ENCODE measurements around the gene TWIST2.

Gene TWIST2

DNA sequence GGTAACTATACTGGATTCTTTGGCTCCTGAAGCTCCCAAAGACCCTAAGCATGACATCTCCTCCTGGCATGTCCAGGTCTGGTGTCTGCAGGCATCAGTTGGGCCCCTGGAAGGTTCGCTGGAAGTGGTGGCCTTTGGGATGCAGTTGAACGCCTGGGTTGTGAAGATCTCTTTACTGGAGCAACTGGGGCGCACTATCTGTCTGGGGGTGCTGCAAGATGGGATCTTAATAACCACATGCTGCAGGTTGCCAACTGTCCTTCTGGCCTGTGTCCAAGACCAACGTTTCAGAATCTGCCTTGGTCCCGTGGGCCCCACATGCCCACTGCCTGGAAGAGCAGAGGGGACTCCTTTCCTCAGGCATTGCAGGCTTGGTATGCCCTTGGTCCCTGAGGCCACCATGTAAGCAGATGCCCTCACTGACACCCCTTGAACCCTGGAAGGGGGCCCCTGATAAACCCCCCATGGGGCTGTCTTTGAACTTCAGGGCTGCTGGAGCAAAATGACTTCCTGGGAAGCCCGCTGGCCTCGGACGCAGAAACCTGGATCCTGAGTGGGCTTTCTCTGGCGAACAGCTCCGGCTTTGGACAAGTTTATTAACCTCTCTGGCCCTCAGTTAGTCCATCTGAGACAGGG, 101.9 kb downstream of the TWIST2 start:
- in situ Hi-C loops (cut with HindIII; ENCODE audit: low sequenced_read_pairs): no loop called here

DNA sequence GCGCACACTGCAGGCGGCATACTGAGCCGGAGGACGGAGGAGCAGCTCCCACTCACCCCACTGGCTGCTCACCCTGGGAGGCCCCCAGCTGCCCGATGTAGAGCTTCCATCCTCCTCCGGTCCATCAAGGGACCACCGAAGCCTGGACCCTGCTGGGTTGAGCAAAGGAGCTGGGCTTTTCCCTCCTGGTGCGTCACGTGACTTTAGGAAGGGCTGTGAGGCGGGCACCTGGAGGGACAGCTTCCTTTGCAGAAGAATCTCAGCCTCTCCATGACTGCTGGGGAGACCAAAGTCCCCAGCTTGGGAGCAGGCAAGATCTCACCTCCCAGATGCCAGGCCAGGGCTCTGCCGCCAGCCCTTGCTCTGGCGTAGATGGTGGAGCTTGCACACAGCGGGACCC, 102.7 kb downstream of the TWIST2 start:
- in situ Hi-C loops (cut with HindIII; ENCODE audit: low sequenced_read_pairs): no loop called here

DNA sequence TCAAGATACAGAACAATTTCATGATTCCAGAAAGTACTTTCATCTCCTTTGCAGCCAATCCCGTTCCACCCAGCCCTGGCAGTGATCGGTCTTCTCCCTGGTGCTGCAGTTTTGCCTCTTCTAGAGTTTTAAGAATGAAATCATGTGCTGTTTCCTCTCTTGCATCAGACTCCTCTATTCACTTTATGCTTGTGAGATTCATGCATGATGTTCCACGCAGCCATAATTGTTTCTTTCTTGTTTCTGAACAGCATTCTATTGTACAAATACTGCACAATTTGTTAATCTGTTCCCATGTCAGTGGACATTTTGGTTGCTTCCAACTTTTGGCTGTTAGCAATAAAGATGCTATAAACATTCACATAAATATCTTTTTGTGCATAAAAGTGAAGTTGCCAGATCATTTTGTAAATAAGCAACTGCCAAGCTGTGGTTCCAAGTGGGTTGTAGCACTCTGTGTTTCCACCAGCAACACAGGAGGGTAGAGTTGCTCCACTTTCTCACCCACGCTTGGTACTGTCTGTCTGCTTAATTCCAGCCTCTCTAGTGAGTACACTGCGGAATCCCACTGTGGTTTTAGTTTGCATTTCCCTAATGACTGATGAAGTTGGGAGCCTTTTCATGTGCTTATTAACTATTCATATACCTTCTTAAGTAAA, 104.5 kb downstream of the TWIST2 start:
- in situ Hi-C loops (cut with HindIII; ENCODE audit: low sequenced_read_pairs): no loop called here

DNA sequence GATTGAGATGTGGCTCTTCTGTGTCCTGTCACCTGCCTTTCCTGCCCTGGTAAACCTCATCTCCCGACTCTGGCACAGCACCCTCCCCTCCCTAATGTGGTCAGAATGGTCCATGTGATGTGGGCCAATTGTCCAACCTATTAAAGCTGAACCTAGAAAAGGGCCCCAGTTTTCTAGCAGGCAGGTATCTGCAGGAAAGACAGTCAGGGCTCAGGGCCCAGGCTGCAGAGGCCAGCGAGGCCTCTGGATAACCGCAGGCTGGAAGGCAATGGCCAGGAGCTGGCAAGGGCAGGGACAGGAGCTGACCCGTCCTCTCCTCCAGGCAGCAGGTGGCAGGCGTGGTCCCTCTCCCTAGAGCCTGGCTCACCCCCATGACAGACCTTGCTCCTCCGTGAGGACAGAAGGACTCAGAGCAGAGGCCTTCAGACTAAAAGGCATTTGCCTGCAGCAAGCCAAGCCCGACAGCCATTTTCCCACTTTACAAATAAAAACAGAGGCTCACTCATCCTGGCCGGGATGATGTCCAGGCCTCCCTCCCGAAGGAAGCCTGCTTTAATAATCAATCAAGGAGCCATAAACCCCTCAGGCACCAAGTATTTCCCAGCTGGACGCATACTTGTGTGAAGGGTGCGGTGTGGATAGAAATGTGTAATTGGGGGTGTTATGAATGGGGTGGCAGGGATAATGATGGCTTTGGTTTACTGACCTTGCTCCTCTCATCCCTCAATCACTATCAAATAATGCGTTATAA, 107.1 kb downstream of the TWIST2 start:
- in situ Hi-C loops (cut with HindIII; ENCODE audit: low sequenced_read_pairs): no loop called here

DNA sequence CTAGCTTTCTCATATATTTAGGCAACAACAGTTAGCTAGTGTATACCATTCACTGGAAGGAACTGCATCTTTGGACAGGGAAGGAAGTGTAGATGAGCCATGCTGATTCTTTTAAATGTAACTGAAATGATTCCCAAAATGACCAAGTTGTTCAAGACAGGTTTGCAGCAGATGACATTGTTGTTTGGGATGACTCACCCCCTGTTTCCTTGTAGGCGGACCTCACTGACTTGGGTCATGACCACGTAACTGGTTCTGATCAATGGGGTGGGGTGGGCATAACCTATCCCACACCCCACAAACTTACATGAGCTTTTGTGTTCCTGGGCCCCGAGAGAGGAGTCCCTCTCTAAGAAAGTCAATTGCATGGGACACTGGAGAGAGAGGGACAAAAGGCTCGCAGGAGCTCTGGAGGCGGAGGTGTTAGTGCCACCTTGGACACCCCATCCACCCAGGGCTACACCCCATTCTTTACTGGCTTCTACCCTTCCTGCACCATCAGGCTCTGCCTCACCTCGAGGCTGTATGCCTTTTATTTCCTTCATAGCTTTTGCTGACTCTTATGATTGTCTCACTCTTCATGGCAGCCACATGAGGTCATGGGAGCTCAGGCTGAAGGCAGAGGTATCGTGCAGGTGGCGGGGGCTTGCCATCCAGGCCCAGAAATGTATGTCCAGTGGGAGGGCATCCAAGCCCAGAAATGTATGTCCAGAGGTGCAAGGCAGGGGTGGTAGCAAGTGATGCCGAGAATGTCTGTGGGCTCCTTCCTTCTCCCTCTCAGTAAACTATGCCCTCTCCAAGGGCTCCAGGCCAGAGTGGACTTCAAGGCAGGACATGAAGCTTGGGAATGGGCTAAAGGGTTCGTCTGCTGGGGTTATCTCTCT, 108.0 kb downstream of the TWIST2 start:
- in situ Hi-C loops (cut with HindIII; ENCODE audit: low sequenced_read_pairs): no loop called here

DNA sequence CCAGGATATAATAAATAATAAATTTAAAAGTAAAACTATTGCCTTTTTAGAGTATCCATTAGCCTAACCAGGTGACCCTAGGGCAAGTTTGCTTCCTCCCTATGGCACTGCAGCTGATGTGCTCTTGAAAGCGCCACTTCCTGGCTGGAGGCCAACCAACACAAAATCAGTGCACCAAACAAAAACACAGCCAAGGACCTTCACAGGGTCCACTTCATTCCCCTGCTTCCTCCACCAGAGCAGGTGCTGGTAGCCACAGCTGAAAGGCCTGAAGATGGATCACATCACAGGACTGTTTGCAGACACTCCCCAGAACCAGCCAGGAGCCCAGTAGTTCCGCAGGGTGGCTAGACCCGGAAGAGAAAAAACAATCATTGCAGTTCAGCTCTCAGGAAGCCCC, 108.8 kb downstream of the TWIST2 start:
- in situ Hi-C loops (cut with HindIII; ENCODE audit: low sequenced_read_pairs): no loop called here

Data from endothelial cell of hepatic sinusoid (primary cell).